NCI-H146 (cell line): ENCODE results near the gene PHC2.
A peak's percentile ranks its signal among the peaks of the same experiment; 100 is the strongest.

Source experiments
- DNase-seq: peaks from one replicate; lab custom pipeline; 2025; lab: John Stamatoyannopoulos, UW

The PHC2 gene

DNA sequence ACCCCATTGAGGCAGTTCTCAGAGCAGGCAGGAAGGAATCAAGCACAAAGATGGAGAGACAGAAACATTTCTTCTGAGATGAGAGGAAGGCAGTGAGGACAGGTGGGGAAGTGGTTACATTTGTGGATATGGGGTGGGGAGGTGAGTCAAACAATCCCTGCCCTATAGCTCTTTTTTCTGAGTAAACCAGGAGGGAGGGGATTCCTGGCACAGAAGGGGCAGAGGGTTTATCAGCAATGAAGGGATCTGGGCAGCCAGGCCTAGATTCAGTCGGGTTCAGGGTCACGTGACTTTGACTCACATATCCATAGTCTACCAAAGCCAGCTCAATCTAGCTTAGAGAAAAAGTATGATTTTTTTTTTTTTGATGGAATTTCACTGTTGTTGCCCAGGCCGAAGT is 15.7 kb upstream of the PHC2 start:
- DNase-seq, result no peak

DNA sequence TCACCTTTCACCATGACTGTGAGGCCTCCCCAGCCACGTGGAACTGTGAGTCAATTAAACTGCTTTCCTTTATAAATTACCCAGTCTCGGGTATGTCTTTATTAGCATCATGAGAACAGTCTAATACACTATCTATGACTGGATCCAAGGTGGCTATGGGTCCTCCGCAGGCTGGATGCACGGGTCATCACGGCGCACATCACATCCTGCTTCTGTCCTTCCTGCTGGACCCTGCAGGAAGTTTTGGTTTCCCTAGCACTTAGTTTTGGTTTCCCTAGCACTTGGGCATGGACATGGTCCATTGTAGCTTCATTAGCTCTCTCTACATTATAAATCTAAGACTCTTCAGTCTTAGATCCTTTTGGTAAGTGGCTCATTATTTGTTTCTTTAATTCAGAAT is 14.2 kb upstream of the PHC2 start:
- no peak for DNase-seq

DNA sequence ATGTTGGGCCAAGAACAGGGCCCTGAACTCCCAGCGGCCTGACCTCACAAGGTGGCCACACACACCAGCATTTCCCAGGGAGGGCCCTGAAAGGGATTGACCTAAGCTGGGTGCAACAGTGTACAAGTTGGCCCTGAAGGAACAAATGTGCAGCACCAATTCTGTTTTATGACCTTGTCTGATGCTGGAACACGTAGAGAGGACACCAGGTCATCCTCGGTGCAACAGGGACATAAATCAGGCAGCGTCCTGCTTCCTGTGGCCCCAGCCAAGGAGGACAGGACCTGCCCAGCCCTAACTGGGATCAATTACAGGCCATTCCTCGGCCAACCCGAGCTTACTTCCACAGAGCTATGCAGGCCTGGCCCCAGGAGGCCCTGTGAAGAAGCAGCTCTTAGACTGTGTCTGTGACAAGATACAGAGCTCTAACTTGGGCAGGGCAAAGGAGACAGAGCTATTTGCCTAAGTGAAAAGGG is 12.8 kb upstream of the PHC2 start:
- no peak for DNase-seq

DNA sequence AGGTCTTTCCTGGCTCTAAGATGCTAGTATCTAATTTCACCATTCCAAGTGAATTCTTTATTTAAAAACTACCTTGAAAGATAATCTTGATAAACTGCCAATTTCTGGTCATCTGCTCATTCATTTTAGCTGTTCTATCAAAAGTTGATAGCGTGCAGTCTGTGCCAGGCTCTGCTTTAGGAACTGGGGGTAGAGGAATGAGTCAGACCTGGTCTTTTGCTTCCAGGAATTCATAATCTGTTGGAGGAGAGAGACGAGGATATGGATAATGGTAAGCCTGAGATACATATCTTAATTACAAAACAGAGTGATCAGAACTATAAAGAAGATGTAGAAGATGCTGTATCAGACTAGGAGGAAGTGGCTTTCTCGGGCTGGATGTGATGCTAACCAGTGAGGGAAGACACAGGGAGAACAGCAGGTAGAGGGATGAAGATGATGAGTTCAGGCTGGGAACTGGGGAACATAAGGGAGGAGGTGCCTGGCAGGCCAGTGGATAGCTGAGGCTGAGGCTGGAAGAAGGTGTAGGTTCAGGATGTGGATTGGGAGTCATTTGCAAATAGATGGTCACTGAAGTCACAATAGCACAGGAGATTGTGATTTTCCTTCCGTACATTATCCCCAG is 12.3 kb upstream of the PHC2 start:
- no peak for DNase-seq

DNA sequence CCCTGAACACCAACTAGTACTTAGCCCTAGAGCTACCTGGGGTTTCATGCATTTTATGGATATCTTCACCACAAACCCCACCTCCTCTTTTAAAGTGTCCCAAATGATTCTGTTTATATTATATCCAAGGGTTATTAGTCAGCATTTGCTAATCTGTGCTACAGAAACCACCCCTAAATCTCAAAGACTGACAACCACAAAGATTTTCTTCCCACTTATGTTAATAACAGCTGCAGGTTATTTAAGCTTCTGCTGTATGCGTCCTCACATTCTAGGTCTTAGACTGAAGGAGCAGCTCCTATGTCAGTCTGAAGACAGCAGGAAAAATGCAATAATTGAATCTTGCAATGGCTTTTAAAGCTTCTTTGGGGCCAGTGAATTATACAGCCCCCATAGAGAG is 11.2 kb upstream of the PHC2 start:
- no peak for DNase-seq

DNA sequence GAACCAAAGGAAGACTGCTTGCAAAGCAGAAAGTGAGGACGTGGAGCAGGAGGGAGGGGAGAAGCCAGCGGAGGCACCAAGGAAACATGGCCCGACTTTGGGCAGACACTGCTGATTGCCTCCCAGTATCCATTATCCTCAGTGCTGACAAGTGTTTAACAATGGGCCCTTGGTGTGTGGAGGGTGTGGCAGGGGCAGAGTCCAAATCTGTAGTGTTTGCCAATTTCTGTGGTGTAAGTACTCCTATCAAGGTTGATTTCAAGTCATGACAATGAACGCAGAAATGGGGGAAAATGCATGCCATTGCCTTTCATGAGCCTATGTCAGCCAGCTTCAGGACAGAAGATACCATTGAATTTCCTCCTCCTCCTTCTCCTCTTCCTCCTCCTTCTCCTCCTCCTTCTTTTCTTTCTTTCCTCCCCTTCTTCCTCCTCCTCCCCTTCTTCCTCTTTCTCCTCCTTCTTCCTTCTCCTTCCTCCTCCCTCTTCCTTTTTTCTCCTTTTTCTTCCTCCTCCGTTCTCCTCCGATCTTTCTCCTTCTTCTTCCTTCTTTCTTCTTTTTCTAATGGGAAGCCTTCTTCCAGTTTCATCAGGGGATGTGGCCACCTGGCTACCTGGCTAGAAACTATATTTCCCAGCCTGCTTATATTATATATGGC is 10.3 kb upstream of the PHC2 start:
- no peak for DNase-seq

DNA sequence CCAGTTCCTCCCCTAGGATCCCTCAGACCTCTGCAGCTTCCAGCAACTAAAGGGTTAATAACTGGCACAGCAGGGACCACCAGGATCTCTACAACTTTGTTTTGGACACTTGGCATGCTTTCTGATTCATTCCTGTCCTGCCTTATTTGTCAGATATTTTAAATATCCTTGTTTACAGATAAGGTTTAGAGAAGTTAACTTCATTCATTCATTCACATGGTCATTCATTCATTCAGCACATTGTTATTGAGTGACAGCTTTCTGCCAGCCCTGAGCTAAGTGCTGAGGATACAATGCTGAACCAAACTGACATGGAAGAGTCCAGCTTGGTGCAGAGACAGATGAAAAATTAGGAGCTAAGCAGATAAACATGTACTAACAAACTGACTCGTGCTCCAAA is 8.8 kb upstream of the PHC2 start:
- no peak for DNase-seq

DNA sequence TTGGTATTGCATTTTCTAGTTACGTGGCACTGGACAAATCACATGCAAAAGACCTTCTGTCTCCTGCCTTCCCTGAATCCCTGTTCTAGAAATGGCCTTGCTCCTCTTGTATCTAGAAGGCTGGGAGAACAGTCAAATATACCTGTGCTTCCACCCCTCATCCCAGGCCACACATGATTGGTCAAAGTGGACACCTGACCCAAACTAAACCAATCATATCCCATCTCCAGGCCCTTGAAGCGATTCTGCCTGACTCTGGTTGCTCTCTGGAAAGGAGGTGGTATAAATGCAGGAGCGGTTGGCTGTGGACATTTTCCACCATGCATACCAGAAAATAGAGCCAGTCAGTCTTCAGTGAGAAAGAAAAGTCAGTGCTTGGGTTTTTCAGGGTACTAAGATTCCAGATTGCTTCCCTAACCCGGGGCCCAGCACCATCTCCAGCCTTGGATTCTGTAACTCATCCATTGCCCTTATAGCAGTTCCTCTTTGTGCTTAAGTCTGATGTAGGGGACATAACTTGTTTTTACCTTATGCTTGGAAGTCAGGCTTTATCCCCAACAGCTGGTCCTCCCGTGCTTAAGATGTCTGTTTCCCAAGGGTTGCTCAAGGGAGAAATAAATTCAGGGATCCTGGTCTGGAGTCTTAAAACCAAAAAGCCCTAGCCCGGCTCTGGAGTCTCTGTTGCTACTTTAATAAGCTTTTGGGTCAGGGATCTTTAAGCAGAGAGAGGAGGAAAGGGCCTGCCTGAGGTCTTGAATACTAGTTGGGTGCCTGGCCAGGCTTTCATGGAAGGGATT is 7.7 kb upstream of the PHC2 start:
- no peak for DNase-seq

DNA sequence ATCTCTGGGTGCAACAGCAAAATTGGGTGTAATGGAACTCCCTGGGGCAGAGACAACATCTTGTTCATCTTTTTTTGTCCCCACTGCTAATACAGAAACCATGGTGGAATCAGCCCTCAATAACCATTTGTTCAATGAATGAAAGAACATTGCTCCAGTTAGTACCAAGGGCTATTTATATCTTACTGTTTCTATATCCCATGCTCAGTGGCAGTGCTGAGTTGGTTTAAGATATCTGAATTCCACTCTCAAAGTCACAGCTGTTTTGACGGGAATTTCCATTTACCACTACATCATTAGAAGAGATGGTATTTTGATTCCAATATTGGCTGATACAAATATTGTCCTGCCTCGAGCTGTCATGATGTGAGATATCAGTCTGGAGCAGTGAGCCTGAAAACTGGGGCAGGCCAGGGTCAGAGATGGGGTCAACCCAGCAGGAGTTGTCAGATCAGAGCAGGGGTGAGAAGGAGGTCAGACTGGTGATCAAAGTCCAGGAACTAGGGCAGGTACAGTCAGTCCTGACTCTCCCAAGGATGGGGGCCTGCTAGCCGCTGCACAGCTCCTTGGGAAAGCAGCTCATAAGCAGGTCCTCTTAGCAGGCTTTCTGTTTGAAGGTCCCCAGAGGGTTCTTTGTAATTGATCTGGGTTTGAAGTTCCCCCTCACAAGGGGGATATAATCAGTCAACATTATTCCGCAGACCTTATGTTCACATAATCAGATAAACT is 5.8 kb upstream of the PHC2 start:
- no peak for DNase-seq

DNA sequence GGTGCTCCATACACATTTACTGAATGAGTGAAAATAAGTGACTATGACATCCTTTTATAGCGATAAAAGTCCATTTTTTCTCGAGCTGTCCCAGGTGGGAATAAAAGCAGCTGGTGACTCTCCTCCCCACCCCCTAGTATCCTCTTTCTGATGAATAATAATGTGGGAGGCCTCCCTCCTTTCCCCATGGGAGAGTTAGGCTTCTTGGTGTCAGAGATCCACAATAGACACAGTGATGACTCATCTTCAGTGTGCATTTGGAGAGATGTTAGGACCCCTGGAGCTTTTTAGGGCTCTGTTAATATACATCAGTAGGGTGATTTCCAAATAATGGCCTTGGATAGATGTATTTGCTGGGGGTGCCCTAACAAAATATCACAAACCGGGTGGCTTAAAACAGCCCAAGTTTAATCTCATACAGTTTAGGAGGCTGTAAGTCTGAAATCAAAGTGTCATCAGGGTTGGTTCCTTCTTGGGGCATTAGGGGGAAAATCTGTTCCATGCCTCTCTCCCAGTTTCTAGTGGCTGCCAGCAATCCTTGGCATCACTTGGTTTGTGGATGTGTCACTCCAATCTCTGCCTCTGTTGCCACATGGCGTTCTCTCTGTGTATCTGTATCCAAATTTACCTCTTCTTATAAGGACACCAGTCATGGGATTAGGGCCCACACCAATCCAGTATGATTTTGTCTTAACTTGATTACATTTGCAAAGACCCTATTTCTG is 4.4 kb upstream of the PHC2 start:
- peak; percentile 10 for DNase-seq

DNA sequence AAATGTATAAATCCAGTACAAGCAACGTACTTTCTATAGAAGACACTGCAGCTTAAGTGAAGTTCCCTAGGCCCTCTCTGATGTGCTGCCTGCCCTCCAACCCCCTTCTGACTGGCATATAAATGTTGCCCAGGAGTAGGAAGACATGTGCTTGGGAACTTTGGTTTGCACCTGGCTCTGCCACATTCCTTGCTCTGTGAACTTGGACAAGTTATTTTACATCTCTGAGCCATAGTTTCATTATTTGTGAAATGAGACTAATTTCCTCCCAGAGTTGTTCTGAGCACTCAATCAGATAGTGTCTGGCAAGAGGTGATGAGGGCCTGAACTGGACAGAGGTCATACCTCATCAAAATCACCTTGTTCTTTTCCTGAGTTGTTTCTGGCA is 3.5 kb upstream of the PHC2 start:
- no peak for DNase-seq

DNA sequence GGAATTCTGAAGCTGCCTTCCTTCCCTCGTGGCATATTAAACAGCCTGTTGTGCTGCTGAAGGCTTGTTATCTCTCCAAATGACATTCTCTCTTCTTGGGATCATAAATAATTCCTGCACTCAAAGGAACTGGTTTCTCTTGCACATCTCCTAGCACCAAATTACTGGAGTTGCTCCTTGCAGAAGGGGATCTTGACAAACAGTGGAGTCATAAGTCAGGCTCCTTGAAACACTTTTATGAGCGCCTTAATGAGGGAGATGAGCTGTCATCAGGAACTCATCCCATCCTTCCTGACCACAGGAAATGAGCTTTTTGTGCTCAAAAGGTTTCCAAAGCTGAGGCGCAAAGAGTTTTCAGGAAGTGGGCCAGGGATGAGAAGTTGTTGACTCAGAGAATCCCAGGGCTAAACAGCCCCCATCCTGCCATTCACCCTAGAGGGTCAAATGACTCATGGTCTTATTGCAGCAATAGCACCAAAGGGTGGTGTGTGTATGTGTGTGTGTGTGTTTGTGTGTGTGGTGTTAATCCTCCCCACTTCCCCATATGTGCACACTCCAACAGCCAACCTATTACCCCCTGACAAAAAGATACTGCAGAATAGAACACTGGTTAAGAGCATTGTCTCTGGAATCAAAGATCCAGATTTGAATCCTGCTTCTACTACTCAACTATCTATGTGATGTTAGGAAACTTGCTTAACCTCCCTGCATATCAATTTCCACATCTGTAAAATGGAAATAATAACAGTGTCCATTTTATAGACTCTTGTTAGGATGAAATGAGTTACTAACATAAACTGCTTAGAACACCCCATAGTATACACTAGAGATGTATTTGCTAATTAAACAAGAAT is 2.8 kb upstream of the PHC2 start:
- no peak for DNase-seq

DNA sequence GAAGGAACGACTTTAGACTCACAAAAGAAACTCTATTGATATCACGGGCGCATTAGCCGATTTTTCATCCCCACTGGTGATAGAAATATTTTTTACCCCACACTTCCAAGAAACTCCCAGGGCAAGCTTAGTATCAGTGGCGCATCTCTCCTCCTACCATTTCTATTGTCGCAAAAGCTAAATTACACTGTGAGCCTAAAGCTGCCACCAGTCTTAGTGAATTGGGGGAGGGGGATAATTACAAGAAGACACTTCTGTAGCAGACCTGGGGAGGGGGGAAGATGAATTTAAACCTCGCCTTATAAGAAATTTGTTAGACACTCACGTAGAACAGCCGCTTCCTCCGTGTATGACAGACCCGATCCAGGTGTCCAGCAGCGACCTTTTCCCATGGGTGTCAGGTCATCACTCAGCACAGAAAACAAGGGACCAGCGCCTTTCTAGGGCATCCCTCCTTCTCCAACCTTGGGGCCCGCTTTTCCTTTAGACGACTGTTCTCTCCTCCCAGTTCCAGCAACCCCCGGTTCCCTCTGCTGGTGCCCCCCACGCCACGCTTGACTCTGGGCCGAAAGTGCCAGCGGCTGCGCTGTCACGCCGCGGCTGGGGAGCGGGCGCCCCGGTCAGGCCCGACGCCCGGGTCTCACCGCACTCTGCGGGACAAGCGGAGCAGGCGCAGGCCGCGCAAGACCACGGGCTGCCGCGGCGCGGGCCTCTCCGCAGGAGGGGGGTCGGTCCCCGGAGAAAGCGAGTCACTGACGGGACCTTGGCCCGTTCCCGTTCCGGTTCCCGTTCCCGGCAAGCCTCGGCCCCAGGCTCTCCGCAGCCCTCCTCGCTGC is 821 bp downstream of the PHC2 start:
- DNase-seq, result peak; percentile 22

DNA sequence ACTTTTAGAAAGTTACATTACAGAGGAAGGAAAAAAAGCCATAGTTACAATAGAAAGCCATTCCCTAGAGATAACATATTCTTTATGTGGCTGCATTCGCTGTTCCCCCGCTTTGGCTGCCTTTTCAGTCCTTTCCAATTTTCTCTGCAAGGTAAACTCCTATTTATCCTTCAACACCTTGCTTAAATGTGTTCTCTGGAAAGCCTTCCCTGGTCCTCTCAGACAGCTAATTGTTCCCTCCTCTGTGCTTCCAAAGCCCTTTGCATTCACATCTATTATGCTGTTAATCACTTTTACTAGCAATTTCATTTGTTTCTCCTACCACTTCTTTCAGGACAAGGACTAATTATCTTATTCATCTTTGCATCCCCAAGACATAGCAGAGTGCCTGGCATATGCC is 1.6 kb downstream of the PHC2 start:
- no peak for DNase-seq

DNA sequence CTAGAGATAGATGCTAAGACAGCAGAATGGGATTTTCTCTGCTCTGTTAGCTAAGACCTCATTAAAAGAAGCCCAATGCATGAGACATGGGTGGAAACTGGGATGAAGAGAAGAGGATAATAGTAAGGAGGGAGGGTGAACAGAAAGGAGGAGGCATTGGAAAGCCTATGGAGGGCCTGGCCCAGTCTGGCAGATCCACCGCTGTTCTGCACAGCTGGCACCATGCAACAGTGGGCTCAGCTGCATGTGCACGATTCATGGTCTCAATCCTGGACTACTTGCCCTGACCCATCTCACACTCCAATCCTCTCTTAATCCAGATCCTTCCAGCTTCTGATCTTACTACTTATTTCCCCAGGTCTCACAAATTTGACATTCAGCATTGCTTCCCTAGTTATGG is 2.2 kb downstream of the PHC2 start:
- DNase-seq, result no peak

DNA sequence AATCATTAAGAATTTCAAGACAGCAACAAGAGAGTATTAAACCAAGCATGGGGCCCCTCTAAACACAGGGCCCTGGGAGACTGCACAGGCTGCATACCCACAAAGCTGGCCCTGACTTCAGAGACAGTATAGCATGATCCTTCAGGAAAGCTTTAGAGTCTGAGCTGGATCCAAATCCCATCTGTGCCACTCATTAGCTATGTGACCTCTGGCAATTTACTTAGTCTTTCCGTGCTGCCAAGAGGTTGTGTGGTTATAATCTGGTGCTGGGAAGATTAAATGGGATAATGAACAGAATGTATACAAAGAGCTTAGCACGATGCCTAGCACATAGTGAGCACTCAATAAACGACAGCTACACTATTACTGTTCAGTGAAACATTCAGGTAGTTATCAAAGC is 4.0 kb downstream of the PHC2 start:
- no peak for DNase-seq

DNA sequence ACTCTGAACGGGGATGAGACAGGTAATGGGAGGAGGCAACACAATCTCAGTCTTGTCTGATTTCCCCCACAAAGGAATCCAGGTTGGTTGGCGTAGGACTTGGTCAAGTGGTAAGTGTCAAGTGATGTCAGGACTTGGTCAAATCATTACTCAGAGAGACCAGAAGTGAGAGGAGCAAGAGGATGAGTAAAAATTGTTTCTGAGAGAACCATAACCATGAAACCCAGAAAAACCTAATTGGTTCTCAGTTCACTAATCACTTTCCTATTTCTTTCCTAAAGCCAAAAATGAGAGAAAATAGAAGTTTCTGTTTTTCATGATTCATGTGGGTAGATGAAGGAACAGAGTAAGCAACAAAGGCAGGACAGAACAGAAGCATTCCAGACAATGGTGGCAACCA is 5.0 kb downstream of the PHC2 start:
- no peak for DNase-seq

DNA sequence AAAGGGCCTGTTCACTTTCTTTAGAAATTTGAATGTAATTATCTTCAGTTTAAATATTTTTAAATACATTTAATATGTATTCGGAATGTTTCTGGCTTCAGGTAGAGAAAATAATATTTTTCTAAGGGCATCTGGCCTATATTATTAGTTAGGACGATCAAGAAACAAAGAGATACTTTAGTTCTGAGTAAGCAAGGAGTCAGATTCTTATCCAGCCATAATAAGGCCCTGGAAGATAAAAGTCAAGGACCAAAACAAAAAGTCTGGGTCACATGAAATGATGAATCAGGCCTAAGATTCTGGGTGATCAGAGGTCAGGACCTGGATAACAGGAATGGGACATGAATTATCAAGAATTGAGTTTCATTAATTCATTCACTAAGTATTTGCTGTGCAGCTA is 6.3 kb downstream of the PHC2 start:
- no peak for DNase-seq

DNA sequence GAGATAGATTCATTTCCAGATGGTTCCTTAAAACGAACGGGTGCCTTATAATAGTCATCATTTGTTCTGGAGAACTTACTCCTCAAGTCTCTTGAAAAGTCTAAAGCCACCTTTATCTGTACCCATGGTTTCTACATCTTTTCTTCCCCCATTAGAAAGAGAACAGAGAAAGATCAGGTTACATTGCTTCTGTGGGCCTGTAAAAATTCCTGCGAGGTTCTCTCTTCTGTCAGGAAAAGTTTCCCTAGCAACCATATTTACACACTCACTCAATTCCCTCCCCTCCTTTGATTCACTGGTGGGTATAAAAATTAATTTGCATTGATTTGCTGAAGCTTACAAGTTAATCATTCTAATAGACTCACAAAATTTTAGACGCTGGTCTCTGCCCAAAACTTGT is 6.7 kb downstream of the PHC2 start:
- DNase-seq, result no peak
